ENCODE measurements around the gene GRM7.

DNA sequence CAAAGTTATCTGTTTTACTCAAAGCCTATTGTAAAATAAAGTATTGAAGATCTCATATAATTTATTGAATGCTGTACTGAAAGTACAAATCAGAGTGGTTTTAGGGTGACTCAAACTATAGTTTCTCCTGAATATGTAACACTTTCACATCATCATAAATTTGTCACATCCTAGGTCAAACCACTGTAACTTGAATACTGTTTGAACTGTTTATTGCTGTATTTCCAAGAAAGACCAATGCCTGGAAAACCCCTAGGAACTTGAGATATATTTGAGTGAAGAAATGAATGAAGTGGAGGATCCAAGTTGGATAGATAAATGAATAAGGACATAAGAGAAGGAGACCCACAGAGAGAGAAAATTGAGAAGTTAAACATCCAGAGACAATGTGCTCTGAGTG is 348.2 kb downstream of the GRM7 start:
- TF ChIP-seq, protein P1, sequence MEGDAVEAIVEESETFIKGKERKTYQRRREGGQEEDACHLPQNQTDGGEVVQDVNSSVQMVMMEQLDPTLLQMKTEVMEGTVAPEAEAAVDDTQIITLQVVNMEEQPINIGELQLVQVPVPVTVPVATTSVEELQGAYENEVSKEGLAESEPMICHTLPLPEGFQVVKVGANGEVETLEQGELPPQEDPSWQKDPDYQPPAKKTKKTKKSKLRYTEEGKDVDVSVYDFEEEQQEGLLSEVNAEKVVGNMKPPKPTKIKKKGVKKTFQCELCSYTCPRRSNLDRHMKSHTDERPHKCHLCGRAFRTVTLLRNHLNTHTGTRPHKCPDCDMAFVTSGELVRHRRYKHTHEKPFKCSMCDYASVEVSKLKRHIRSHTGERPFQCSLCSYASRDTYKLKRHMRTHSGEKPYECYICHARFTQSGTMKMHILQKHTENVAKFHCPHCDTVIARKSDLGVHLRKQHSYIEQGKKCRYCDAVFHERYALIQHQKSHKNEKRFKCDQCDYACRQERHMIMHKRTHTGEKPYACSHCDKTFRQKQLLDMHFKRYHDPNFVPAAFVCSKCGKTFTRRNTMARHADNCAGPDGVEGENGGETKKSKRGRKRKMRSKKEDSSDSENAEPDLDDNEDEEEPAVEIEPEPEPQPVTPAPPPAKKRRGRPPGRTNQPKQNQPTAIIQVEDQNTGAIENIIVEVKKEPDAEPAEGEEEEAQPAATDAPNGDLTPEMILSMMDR (IDR thresholded peaks at IDR 0.05), result no peak
- TF ChIP-seq POLR2A (IDR thresholded peaks at IDR 0.05), result no peak

All from adrenal gland (tissue), 5 donors.